Measurements from ENCODE around the gene PXDC1.

PXDC1 gene

DNA sequence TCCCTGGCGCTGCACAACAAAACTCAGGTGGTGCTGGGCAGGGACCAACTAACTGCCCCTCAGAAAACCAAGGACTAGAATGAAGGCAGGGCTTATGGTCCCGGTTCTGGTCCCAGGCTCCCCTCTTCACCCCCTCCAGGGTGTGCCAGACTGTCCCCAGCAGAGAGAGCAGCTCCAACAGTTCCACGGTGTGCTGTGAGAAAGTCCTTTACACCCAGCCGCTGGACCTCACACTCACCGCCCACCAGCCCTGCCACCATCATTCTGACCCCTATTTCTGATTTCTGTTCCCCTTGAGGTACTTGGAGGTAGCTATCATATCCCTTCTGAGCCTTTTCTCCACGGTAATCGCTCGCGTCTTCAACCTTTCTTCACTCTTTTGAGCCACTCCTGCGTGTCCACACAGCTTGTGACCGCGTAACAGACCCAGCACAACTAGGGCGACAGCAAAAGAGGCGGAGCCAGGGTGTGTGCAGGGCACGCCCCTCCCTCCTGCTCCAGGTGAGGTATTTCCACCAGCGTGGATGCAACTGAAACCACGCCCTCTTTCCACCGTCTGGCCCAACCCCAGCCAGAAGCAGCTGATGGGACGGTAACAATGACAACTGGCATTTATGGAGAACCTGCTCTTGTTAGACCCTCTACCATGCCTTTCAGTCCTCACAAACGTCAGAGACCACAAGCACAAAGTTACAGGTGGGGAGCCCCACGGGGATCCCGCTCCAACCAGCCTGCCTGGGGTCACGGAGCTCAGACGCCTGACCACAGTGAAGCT, 2.3 kb downstream of the PXDC1 start:
- no peak for DNase-seq (ENCODE audit: low read depth, low spot score)
- H3K27ac ChIP-seq = peak overlapping the region; percentile 97

DNA sequence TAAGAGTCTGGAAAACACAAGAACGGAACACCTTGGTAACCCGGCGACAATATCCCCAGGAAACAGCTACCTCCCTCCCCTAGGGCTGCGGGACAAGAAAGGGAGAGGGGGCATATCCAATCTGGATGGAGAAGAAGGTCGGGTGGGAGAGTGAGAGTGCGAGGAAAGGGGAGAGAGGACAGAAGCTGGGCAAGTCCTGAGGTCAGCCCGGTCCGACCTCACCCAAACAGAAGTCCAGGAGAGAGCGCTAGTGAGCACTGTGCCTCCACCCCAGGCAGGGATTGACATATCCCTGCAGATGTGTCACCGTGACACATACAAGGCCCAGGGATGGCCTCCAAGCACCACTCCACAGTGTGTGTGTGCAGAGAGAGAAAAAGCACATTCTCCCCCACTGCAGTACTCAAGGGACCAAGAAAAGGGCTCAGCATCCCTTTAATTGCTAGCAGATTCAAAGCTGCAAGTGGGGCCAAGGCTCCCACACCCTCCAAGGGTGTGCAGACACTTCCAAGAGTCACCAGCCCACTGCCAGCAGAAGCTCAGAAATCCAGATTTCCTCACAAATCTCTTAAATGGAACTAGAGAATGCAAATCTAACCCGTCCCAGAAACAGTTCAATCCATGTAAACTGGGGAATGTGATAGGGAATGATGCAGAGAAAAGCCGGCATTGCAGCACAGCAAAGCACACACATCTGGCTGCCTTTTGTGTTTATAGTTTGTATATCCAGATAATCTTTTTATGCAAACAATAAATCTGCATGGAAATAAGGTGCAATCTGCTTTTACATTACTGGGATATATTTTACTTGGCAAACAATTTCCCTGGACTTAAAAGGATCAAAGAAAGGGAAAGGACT, 3.1 kb downstream of the PXDC1 start:
- H3K27ac ChIP-seq = peak overlapping the region; percentile 97
- no peak for DNase-seq (ENCODE audit: low read depth, low spot score)

DNA sequence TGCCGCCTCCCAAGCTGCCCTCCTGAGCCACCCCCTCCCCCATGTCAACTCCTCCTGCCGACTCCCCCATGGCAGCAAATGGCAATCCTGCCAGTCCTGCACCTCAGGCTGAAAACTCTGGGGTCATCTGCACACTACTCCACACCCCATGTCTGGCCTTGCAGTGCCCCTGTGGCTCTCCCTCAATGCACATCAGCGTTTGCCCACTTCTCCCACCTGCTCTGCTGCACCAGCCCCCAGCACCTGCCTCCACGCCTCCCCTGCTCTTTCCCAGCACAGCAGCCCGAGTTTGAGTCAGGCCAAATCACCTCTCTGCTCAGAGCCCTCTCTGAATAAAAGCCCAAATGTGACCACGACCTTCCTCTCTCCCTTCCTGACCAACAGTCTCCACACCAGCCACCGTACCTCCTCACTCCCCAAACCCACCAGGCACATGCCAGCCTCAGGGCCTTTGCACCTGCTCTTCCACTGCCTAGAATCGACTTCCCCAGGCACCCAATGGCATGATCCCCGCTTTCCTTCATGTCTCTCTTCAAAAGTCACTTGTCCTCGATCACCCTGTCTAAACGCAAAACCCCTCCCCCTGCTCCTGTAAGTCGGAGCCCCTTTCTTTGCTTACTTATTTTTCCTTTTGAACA, 4.3 kb downstream of the PXDC1 start:
- DNase-seq (ENCODE audit: low read depth, low spot score) = no peak
- no peak overlapping the region for H3K27ac ChIP-seq

DNA sequence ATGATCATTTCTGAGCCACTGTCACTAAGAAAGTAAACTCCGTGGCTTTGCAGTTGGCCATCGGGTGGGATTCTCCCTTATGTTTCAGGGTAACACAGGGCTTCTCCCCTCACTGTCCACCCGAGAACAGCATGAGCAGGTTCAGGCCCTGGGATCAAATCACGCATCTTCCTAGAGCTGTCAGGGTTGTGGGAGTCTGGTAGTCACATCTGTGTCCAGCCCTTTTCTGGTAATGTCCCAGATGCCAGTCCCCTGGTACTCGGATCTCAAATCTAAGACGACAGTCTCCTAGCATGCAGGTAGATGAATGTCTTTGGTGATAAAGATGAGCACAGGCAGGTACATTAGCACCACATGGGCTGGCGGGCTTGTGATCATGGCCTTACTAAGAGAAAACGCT, 4.8 kb downstream of the PXDC1 start:
- no peak overlapping the region for H3K27ac ChIP-seq
- no peak for DNase-seq (ENCODE audit: low read depth, low spot score)

DNA sequence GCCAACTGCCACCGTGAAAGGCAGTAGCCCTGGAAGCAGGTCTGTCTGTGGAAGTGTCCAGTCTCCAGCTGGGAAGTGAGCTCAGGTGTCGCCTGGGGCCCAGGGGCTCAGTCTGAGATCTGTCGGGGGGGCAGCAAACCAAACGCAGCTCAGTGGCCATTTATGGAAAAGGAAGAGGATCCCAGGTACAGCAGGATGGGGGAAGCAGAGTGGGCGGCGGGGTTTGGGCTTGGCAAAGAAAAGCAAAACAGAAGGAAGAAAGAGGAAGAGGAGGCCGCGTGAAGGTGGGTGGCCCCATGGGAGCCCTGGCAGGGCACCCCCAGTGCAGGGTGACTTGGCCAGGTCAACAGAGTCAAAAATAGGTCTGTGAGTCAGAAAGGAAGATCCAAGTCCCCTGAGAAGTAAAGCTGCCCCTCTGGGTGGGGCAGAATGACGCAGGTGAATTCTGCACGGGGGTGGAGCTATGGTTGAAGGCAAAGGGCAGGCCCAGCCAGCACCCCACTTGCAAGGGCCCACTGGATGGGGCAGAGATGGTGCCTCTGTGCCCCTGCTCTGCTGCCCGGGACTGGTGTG, 5.3 kb downstream of the PXDC1 start:
- DNase-seq (ENCODE audit: low read depth, low spot score) = no peak
- H3K27ac ChIP-seq = no peak overlapping the region

DNA sequence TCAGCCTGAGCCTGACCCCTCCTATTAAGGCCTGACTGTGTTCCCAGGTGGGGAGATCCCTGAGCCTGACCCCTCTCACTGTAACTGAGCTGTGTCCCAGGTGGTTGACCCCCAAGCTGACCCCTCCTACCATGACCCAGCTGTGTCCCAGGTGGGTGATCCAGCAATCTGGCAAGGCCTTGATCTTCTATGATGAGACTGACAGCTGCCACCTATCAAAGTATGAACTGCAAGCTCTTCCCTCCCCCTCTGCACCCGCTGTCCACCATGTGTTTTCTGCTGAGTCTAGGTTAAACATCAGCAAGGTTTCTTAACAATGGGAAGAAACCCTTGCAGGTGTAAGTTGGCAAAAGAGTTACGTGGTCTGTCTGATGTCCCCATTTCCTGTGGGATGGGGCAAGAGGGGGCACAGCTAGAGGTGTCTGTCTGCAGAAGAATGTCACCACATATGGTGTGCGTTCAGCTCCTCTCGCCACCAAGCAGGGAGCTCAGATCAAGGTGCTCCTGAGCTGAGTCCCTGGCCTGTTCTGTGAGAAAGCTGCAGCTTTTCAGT, 5.9 kb downstream of the PXDC1 start:
- no peak overlapping the region for H3K27ac ChIP-seq
- DNase-seq (ENCODE audit: low read depth, low spot score) = no peak

- DNase-seq (ENCODE audit: low read depth, low spot score) = no peak
These were observed 6.5 kb downstream of the PXDC1 start for GRCh38 chr6:3744901-3745470.

GRCh38 chr6:3744211-3744900, 7.2 kb downstream of the PXDC1 start:
- H3K27ac ChIP-seq = no peak overlapping the region
- DNase-seq (ENCODE audit: low read depth, low spot score) = no peak

More at GRCh38 chr6:3744901-3745470, 6.5 kb downstream of the PXDC1 start:
- no peak overlapping the region for H3K27ac ChIP-seq

DNA sequence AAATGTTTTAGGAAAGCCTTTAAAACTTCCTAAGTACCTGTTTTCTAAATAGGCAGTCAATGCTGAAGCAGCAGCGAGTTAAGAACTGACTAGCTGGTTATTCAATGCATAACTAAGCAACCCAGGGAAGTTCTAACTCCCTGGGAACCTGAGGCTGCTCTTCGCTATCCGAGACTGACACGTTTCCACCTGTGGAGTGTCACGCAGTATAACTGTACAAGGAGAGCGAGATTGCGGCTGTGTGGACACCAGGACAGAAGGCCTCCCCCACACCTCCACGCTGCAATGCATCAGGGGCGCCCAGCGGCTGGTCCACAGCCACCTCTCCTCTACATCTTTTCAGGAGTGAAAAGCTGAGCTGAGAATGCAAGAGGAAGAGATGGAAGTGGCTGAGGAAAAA, 8.0 kb downstream of the PXDC1 start:
- no peak for DNase-seq (ENCODE audit: low read depth, low spot score)
- no peak overlapping the region for H3K27ac ChIP-seq

- H3K27ac ChIP-seq = peak overlapping the region; percentile 35
These were observed 8.8 kb downstream of the PXDC1 start for GRCh38 chr6:3742426-3743344.

GRCh38 chr6:3742076-3742425, 9.5 kb downstream of the PXDC1 start:
- H3K27ac ChIP-seq = no peak overlapping the region
- DNase-seq (ENCODE audit: low read depth, low spot score) = no peak

More at GRCh38 chr6:3742426-3743344, 8.8 kb downstream of the PXDC1 start:
- no peak for DNase-seq (ENCODE audit: low read depth, low spot score)

GRCh38 chr6:3741477-3741871, 10.0 kb downstream of the PXDC1 start:
- no peak overlapping the region for H3K27ac ChIP-seq
- no peak for DNase-seq (ENCODE audit: low read depth, low spot score)

GRCh38 chr6:3740551-3741476, 10.7 kb downstream of the PXDC1 start:
- no peak overlapping the region for H3K27ac ChIP-seq
- no peak for DNase-seq (ENCODE audit: low read depth, low spot score)

DNA sequence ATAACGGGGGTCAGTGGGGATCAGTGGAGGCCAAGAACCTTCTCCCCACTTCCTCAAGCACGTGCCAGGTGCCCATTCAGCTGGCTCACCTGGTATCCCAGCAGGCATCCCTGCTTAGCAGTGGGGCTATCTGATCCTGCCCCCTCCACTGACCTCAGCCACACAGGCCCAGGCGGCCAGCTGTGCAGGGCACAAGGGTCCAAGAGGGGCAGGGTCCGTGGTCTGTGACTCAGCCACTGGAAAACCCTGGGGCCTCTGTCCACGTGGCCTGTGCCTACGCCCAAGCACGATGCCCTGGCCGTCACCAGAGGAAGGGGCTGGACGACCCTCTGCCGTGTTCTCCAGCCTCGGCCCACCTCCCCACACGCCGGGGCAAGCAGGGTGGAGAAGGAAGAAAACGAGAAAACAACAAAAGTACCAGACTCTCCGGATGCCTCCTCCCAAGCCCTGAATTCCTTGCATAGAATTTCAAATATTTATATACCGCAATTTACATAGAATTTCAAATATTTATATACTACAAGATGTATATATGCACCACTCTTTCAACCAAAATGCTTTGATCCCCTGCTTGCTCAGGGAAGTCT, 12.1 kb downstream of the PXDC1 start:
- H3K27ac ChIP-seq = no peak overlapping the region
- DNase-seq (ENCODE audit: low read depth, low spot score) = no peak

DNA sequence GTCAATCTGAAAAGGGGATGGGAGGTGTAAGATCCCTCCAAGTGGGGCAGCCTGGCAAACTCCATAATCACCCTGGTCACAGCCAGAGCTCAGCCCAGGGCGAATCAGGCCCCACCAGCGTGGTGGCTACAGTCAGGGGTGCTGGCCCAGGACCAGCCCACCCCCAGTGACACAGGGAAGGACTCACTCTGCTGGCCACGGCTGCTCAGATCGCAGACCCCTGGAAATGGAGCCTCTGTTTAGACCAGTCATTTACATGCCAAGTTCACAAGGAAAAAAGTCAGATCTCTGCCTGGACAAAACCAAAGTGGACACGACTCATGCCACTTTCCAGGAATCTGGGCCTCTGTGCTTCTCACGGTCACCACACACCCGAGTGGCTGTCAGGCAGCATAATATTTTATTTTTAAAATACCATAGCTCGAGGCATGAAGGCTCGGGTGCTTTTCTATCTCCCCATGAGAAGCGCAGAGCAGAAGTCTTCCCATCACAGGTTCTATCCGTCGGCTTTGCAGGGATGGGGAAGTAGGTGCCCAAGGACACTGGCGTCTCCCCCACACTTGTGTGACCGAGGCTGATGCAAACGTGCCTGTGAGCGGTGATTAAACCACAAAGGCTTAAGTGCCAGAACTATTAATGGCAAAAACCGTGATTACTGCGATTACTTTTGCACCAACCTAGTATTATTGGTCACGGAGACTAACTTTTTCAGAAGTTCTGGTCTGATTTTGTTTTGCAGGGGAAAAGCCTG, 13.0 kb downstream of the PXDC1 start:
- no peak overlapping the region for H3K27ac ChIP-seq

DNA sequence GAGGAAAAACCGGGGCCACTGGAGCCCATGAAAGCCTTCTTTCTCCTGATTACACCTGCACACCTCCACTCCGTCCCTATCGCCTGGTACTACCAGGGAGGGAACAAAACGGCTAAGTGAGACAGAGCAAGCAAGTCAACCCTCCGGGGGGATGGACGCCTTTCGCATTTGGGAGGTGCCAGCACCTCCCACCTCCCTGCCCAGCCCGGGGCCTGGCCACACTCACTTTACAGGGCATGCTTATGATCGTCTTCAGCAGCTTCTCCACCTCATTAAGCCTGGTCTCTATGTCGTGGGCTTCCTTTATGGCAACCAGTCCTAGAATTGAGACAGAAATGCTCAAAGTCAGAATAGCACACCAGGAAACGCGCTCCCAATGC, 13.7 kb downstream of the PXDC1 start:
- H3K27ac ChIP-seq = no peak overlapping the region
- DNase-seq (ENCODE audit: low read depth, low spot score) = no peak

More for the DNA sequence above, 13.0 kb downstream of the PXDC1 start:
- DNase-seq (ENCODE audit: low read depth, low spot score) = no peak

Data from epithelial cell of prostate (primary cell).